Measurements from ENCODE around the gene BAHCC1. TPM values are rescaled to one million over a fixed set of nuclear protein-coding genes. Genes with fewer than 3 reads are reported as not detected.

Gene BAHCC1
- total RNA-seq, 2 experiments from 2014 or later, result 0.23 to 0.64 TPM

GRCh38 chr17:81477173-81477572 lies 81.9 kb downstream of the BAHCC1 start:
- Mint-ChIP-seq H3K9me3 (ENCODE audit: low read depth) (no peaks in the 10 kb centered on the region), H3K4me3 (no peak overlapping the region), H3K27me3 (peaks cover 25% of the 10 kb centered on the region), H3K27ac (no peak overlapping the region), H3K4me1 (peaks cover 3% of the 10 kb centered on the region), H3K36me3 (no peaks in the 10 kb centered on the region)
- ATAC-seq (no peak), DNase-seq (no peak)
- CTCF ChIA-PET, result no interaction called here

GRCh38 chr17:81478119-81478518 lies 82.9 kb downstream of the BAHCC1 start:
- no peak overlapping the region for H3K27ac Mint-ChIP-seq

GRCh38 chr17:81479175-81480071 lies 84.2 kb downstream of the BAHCC1 start:
- no peaks in the 10 kb centered on the region for H3K9me3 Mint-ChIP-seq (ENCODE audit: low read depth)
- peaks cover 40% of the 10 kb centered on the region for H3K27me3 Mint-ChIP-seq
- H3K4me1 Mint-ChIP-seq, result peaks cover 3% of the 10 kb centered on the region
- DNase-seq, result no peak
- no peak overlapping the region for H3K27ac Mint-ChIP-seq
- H3K4me3 Mint-ChIP-seq, result no peak overlapping the region
- H3K36me3 Mint-ChIP-seq, result no peaks in the 10 kb centered on the region
- CTCF ChIA-PET, result no interaction called here
- no peak for ATAC-seq

More at GRCh38 chr17:81478119-81478518, 82.9 kb downstream of the BAHCC1 start:
- no peaks in the 10 kb centered on the region for H3K36me3 Mint-ChIP-seq
- H3K9me3 Mint-ChIP-seq (ENCODE audit: low read depth), result no peaks in the 10 kb centered on the region
- DNase-seq, result no peak
- CTCF ChIA-PET, result no interaction called here
- peaks cover 3% of the 10 kb centered on the region for H3K4me1 Mint-ChIP-seq
- H3K4me3 Mint-ChIP-seq, result no peak overlapping the region
- no peak for ATAC-seq
- peaks cover 34% of the 10 kb centered on the region for H3K27me3 Mint-ChIP-seq

- no peak overlapping the region for H3K4me3 Mint-ChIP-seq
- no peaks in the 10 kb centered on the region for H3K9me3 Mint-ChIP-seq (ENCODE audit: low read depth)
- no peaks in the 10 kb centered on the region for H3K36me3 Mint-ChIP-seq
- no peak overlapping the region for H3K27ac Mint-ChIP-seq
- peaks cover 7% of the 10 kb centered on the region for H3K4me1 Mint-ChIP-seq
- DNase-seq (no peak), ATAC-seq (no peak)
- H3K27me3 Mint-ChIP-seq, result peaks cover 40% of the 10 kb centered on the region
- CTCF ChIA-PET, result no interaction called here
Observed at GRCh38 chr17:81480140-81481072, 85.1 kb downstream of the BAHCC1 start.

GRCh38 chr17:81481073-81481799 lies 86.0 kb downstream of the BAHCC1 start:
- CTCF ChIA-PET, result interaction anchor here (1.5 kb wide), 1 partner anchor 77 kb away, joined by 4 read pairs; no protein-coding TSS in a partner anchor

GRCh38 chr17:81481815-81482505 lies 86.7 kb downstream of the BAHCC1 start:
- CTCF ChIA-PET, result interaction anchor here (1.5 to 3.8 kb wide), 2 partner anchors 77 to 85 kb away, joined by 4 to 16 read pairs; no protein-coding TSS in a partner anchor
- ATAC-seq, result no peak
- Mint-ChIP-seq H3K27me3 (peaks cover 44% of the 10 kb centered on the region), H3K36me3 (no peaks in the 10 kb centered on the region), H3K27ac (no peak overlapping the region), H3K4me1 (peaks cover 13% of the 10 kb centered on the region), H3K9me3 (ENCODE audit: low read depth) (no peaks in the 10 kb centered on the region), H3K4me3 (no peak overlapping the region)
- DNase-seq, result no peak

More at GRCh38 chr17:81481073-81481799, 86.0 kb downstream of the BAHCC1 start:
- Mint-ChIP-seq H3K4me3 (no peak overlapping the region), H3K27ac (no peak overlapping the region), H3K27me3 (peaks cover 42% of the 10 kb centered on the region), H3K9me3 (ENCODE audit: low read depth) (no peaks in the 10 kb centered on the region), H3K36me3 (no peaks in the 10 kb centered on the region), H3K4me1 (peaks cover 10% of the 10 kb centered on the region)
- ATAC-seq (peak; percentile 40), DNase-seq (no peak)

- no peak for ATAC-seq
Observed at GRCh38 chr17:81482673-81483072, 87.4 kb downstream of the BAHCC1 start.

GRCh38 chr17:81483085-81483861 lies 88.0 kb downstream of the BAHCC1 start:
- no peak for DNase-seq
- Mint-ChIP-seq H3K36me3 (no peaks in the 10 kb centered on the region), H3K27ac (no peak overlapping the region)

More at GRCh38 chr17:81482673-81483072, 87.4 kb downstream of the BAHCC1 start:
- H3K27me3 Mint-ChIP-seq, result peaks cover 44% of the 10 kb centered on the region
- H3K9me3 Mint-ChIP-seq (ENCODE audit: low read depth), result no peaks in the 10 kb centered on the region
- H3K4me3 Mint-ChIP-seq, result no peak overlapping the region
- no peak overlapping the region for H3K27ac Mint-ChIP-seq
- CTCF ChIA-PET, result interaction anchor here (1.5 to 3.8 kb wide), 2 partner anchors 78 to 85 kb away, joined by 4 to 16 read pairs; no protein-coding TSS in a partner anchor
- no peak for DNase-seq
- peaks cover 13% of the 10 kb centered on the region for H3K4me1 Mint-ChIP-seq
- no peaks in the 10 kb centered on the region for H3K36me3 Mint-ChIP-seq

GRCh38 chr17:81483862-81484194 lies 88.6 kb downstream of the BAHCC1 start:
- no peak overlapping the region for H3K4me3 Mint-ChIP-seq
- no peak for ATAC-seq
- no peaks in the 10 kb centered on the region for H3K36me3 Mint-ChIP-seq
- H3K4me1 Mint-ChIP-seq, result peaks cover 13% of the 10 kb centered on the region
- H3K27me3 Mint-ChIP-seq, result peaks cover 40% of the 10 kb centered on the region
- no peaks in the 10 kb centered on the region for H3K9me3 Mint-ChIP-seq (ENCODE audit: low read depth)
- CTCF ChIA-PET, result interaction anchor here (1.0 to 3.8 kb wide), 17 partner anchors 9 to 334 kb away, joined by 3 to 22 read pairs (median 5); partner anchors contain the start of genes BAHCC1 and FAAP100
- DNase-seq, result no peak
- no peak overlapping the region for H3K27ac Mint-ChIP-seq

More at GRCh38 chr17:81483085-81483861, 88.0 kb downstream of the BAHCC1 start:
- no peak overlapping the region for H3K4me3 Mint-ChIP-seq
- H3K4me1 Mint-ChIP-seq, result peaks cover 13% of the 10 kb centered on the region
- CTCF ChIA-PET, result interaction anchor here (1.1 to 3.8 kb wide), 12 partner anchors 9 to 333 kb away, joined by 3 to 16 read pairs (median 6); partner anchors contain the start of genes BAHCC1 and FAAP100
- peaks cover 40% of the 10 kb centered on the region for H3K27me3 Mint-ChIP-seq
- no peaks in the 10 kb centered on the region for H3K9me3 Mint-ChIP-seq (ENCODE audit: low read depth)
- no peak for ATAC-seq

- Mint-ChIP-seq H3K27me3 (peaks cover 40% of the 10 kb centered on the region), H3K36me3 (no peaks in the 10 kb centered on the region), H3K9me3 (ENCODE audit: low read depth) (no peaks in the 10 kb centered on the region), H3K4me1 (peaks cover 13% of the 10 kb centered on the region), H3K4me3 (peak overlapping the region; percentile 7), H3K27ac (no peak overlapping the region)
- CTCF ChIA-PET, result interaction anchor here (0.6 to 3.8 kb wide), 49 partner anchors 8 to 387 kb away, joined by 3 to 22 read pairs (median 4); partner anchors contain the start of genes ACTG1, BAHCC1, FAAP100 and NDUFAF8
- ATAC-seq (peak; percentile 73), DNase-seq (peak; percentile 90)
Observed at GRCh38 chr17:81484195-81484979, 89.1 kb downstream of the BAHCC1 start.

GRCh38 chr17:81486199-81486810 lies 91.0 kb downstream of the BAHCC1 start:
- no peak overlapping the region for H3K4me3 Mint-ChIP-seq
- peaks cover 39% of the 10 kb centered on the region for H3K27me3 Mint-ChIP-seq
- ATAC-seq, result no peak
- no peak for DNase-seq
- no peaks in the 10 kb centered on the region for H3K36me3 Mint-ChIP-seq
- peaks cover 15% of the 10 kb centered on the region for H3K4me1 Mint-ChIP-seq
- H3K27ac Mint-ChIP-seq, result no peak overlapping the region
- CTCF ChIA-PET, result interaction anchor here (1.4 to 2.3 kb wide), 3 partner anchors 46 to 232 kb away, joined by 3 to 22 read pairs (median 7); no protein-coding TSS in a partner anchor
- no peaks in the 10 kb centered on the region for H3K9me3 Mint-ChIP-seq (ENCODE audit: low read depth)
